Inflammatory macrophage treated with lipopolysaccharide for 4 hours (primary cell): Measurements from ENCODE around the gene CD93.

Experiments
- DNase-seq: peaks from one replicate; pipeline ENCODE4 v3.0.0-alpha.2; 2020

The CD93 gene

DNA sequence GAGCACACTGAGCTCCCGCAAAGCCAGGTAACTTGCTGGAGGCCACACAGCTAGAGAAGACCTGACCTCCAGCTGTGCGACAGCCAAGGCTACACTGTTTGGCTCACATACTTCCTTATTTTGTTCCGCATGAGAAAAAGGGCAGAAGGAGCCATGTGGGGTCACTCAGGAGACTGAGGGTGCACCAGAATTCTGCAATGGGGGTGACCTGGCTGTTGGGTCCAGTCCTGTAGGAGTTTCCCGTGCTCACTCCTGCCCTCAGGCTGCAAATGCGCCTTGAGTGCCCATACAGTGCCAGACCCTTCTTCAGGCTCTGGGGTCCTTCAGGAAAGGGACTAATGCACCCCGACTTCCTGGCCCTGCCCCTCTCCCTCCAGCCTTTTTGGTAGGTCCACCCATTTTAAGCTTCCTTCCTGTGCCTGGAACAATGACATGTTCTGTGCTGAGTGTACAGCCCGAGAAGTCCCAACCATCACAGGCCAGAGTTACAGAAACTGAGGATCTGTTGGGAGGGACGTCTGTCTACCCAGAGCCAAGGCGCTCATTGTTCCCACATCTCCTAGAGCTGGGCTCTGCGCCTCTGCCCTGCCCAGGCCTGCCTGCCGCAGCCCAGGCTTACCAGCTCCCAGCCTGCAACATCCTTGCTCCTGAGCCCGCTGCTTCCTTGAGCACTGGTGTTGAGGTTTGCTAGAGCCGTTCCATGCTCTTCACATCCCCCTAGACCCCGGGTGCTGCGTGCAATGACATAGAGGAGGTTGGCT is 33.5 kb upstream of the CD93 start:
- no peak for DNase-seq

DNA sequence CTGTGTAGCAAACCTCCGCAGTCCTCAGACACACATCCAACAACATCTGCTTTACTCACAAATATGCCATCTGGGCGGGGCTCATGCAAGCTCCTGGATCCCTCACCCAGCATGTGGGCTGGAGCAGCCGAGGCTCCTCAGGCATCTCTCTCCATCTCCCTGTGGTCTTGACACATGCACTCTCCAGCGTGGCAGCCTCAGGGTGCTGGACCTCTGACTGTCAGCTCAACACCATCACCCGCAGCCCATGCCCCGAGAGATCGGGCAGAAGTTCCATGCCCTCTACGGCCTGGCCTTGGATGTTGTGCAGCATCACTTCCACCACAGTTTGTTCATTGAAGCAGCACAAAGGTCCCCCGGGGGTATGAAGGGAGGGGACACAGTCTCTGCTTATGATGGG is 32.6 kb upstream of the CD93 start:
- no peak for DNase-seq

- DNase-seq = no peak
These were observed 32.0 kb upstream of the CD93 start for GRCh38 chr20:23118144-23118543.

DNA sequence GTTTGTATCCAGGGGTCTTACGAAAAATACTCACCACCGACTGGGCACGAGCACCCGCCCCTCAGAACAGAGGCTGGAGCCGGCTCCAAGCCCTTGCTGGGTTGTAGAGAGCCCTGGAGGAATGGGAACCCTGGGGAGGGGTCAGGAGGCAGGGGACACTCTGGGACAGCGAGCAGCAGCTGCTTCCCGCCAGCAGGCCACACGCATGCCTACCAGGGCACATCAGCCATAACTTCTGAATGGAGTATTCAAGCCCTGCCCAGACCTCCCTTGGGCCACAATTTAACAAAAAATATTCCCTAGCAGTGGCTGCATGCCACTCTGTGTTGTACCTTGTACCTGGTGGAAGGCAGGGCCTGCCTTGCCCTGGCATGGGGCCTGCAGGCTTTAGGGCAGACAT is 31.6 kb upstream of the CD93 start:
- no peak for DNase-seq

DNA sequence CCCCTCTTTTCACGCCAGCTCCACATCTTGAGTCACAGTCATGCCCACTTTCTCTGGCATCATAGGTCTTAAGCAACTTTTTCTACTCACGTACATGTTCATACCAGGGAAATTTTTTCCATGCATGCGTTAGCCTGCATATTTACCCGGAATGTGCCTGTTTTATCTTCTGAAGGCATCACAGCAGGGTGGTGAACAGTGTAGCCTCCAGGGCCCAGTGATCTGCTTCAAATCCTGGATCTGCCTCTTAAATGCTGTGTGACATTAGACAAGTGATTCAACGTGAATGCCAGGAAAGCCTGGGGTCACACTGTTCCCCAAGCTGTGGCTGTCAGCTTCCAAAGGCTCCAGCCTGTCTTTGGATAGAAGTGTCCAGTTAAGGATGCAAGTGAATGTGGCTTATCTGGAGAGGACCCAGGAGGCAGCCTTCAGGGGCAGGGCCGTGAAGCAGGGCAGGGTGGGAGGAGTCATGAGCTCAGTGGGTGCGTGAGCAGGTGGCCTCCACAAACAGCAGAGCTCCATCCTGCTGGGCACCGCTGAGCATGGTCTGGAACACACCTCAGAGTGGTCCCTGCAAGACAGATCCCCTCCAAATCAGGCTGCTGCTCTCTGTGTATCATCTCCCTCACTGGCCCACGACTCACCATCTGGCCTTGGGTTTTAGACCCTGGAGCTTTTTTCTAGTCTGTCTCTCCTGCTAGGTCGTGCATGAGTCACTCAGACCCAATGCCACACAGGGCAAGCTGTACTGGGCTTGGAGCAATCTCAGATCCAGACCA is 30.4 kb upstream of the CD93 start:
- DNase-seq = peak; percentile 89

DNA sequence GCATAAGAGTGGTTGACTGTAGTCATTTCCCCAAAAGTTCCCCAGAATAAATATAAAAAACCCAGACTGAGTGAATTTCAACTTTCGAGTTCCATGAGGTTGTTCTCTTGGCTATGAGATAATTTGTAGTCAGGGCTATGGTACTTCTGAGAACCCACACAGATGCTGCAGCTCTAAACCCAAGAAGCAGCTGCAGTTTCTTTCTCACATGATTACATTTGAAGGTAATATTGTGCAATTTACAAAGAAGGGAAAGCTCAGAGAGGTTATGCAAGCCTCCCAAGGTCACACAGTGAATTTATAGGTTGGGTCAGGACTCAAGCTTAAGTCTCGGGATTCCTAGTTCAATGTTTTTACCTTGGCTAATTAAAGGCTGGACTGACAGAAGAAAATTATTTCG is 29.7 kb upstream of the CD93 start:
- peak; percentile 97 for DNase-seq

GRCh38 chr20:23114448-23115082 is 28.4 kb upstream of the CD93 start:
- no peak for DNase-seq

GRCh38 chr20:23114018-23114417 is 27.9 kb upstream of the CD93 start:
- peak; percentile 61 for DNase-seq

DNA sequence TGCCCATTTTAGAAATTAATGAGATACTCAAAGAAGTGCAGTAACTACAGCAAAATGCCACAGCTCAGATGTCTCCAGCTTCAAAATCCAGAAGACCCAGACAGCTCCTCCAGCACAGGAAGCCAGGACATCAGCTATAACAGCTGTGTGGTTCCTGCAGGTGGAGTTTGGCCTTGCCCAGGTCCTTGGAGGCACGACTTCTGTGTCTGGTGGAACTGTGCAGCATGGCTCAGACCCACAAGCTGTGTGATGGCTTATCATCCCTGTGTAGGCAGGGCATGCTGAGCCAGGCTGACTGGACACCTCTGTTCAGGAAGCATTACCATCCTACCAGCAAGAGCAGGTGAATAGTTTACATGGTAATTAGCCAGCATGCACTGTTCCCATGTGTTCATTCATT is 26.5 kb upstream of the CD93 start:
- no peak for DNase-seq

GRCh38 chr20:23111944-23112342 is 25.8 kb upstream of the CD93 start:
- DNase-seq = no peak

DNA sequence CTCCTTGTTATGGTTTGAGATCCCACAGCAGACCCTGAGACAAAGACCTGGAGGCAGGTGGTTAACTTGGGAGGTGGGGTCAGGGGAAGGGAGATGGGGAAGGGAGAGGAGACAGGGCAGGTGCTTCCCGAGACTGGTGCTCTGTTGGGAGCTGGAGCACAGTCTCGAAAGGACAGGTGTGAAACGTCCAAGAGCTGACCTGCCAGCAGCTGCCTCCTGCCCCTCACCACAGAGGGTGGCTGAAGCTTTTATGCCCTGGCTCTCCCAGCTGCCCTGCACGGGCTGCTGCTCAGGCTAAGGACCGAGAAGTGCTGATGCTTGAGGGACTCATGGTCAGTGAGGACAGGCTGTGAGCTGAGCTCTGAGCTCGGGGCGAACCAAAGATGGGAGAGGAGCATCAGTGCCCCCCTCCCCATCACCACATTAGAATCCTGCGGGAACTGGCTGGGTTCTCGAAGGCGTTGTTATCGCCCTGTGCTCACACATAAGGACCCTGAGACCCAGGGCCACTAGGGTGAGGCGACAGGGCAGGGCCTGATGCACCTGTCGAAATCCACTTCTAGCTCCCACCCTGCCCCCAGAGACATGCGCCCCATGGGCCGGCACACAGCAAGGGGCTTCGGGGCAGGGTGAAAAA is 25.3 kb upstream of the CD93 start:
- DNase-seq = no peak

DNA sequence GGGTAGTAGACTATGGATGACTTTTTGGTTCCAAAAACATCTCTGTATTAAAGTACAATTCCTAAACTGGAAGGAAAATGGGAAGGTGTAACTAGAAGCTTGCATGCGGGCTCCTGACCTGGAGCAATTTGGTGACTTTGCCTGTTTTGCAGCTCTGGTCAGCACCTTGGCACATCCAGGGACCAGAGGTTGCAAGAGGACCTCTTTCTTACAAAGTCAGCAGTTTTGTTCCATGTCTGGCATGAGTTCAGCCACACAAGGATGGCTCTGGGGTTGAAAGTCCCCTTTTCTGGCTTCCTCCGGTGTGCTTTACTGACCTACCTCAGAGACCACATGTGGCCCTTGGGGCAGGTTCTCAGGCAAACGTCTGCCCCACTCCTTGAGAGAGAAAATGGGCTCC is 22.7 kb upstream of the CD93 start:
- no peak for DNase-seq

GRCh38 chr20:23107466-23107865 is 21.3 kb upstream of the CD93 start:
- no peak for DNase-seq

GRCh38 chr20:23106271-23106851 is 20.2 kb upstream of the CD93 start:
- peak; percentile 78 for DNase-seq

DNA sequence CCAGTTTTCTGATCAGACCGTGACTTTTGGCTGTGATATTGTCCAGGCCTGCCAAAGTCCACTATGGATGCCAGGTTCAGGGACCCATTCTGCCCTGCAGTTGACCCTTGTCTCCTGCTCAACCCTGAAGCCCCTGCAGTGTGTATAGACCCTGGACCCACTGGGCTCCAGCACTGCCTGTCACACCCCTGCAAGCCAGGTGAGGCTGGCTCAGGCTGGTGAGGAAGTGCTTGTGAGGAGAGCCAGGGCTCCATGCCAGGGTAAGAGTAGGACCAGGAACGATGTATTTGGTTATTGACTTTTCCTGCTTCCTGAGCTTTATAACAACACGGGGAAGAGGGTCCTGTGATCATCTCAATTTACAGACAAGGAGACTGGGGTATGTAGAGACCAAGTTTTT is 19.1 kb upstream of the CD93 start:
- DNase-seq = no peak

- peak; percentile 73 for DNase-seq
These were observed 17.3 kb upstream of the CD93 start for GRCh38 chr20:23103284-23104018.

GRCh38 chr20:23101696-23102406 is 15.7 kb upstream of the CD93 start:
- no peak for DNase-seq

GRCh38 chr20:23100720-23101107 is 14.6 kb upstream of the CD93 start:
- no peak for DNase-seq

- no peak for DNase-seq
These were observed 13.9 kb upstream of the CD93 start for GRCh38 chr20:23099791-23100719.
